H1 (cell line): Measurements from ENCODE around the gene IQCH. TPM values are rescaled to one million over a fixed set of nuclear protein-coding genes. Genes with fewer than 3 reads are reported as not detected.
"Not testable (repeated sequence)": the region's sequence is repeated elsewhere in the genome, so short reads cannot be mapped to it uniquely, and the experiment has no call there.

ENCODE experiments used
- CTCF ChIA-PET: fragments of 300-600 bp; sonication (Branson Sonifier 250); formaldehyde crosslinking; loops from one replicate; lab custom pipeline; 2021; ENCODE audit not compliant: partially characterized antibody; lab: Charles Lee
- POLR2A ChIA-PET: fragments of 300-600 bp; sonication (Branson Sonifier 250); formaldehyde crosslinking; loops from one replicate; lab custom pipeline; 2021; ENCODE audit warnings: inconsistent platforms; ENCODE audit not compliant: partially characterized antibody; lab: Charles Lee
- DNase-seq, 2 experiments: peaks; one replicate each; pipeline versions ENCODE4 v3.0.0 to v3.0.0-alpha.2; 2010 to 2022; ENCODE audit warnings: low spot score in 2 of 2, low read depth in 1 of 2, mixed read lengths in 1 of 2
- FAIRE-seq: peaks from 2 replicates; lab custom pipeline; 2011; peaks lifted over from hg19 to GRCh38; lab: Jason Lieb, UNC
- H2AFZ ChIP-seq: 2 replicates; pipeline ENCODE4 v1.8.1; 2012; ENCODE audit warnings: low read length, inconsistent platforms
- H2AK5ac ChIP-seq: 2 replicates; pipeline ENCODE4 v1.6.1; 2013; ENCODE audit warnings: low read depth, low read length
- H2BK120ac ChIP-seq: replicated peaks from 2 replicates; pipeline ENCODE3; 2013; ENCODE audit warnings: low read depth, low read length, inconsistent platforms
- H2BK12ac ChIP-seq: 2 replicates; pipeline ENCODE4 v1.6.1; 2013; ENCODE audit warnings: low read depth, low read length
- H2BK15ac ChIP-seq: 2 replicates; pipeline ENCODE4 v1.6.1; 2013; ENCODE audit warnings: low read length
- H2BK20ac ChIP-seq: 2 replicates; pipeline ENCODE4 v1.6.1; 2013; ENCODE audit warnings: low read length
- H2BK5ac ChIP-seq: 2 replicates; pipeline ENCODE4 v1.6.1; 2013; ENCODE audit warnings: low read depth, low read length
- H3K14ac ChIP-seq: 2 replicates; pipeline ENCODE4 v1.6.1; 2013; ENCODE audit warnings: inconsistent platforms; ENCODE audit not compliant: insufficient read length
- H3K18ac ChIP-seq: 2 replicates; pipeline ENCODE4 v1.6.1; 2013; ENCODE audit warnings: low read length; ENCODE audit errors: extremely low read depth
- H3K23ac ChIP-seq: 2 replicates; pipeline ENCODE4 v1.6.1; 2013; ENCODE audit warnings: inconsistent platforms; ENCODE audit not compliant: insufficient read length
- H3K23me2 ChIP-seq: 2 replicates; pipeline ENCODE4 v1.6.1; 2013; ENCODE audit warnings: low read depth, low read length
- H3K27ac ChIP-seq: 2 replicates; pipeline ENCODE4 v1.6.1; 2011; ENCODE audit warnings: low read depth, low read length, inconsistent platforms
- H3K27me3 ChIP-seq, 4 experiments: replicated peaks in 1 of 4; 1 replicate in 1 of 4; 2 replicates in 3 of 4; pipeline versions ENCODE4 v1.6.1 to v1.8.1; 2011 to 2013; ENCODE audit warnings: low read length in 3 of 4, mild to moderate bottlenecking in 3 of 4, inconsistent platforms in 2 of 4, mixed read lengths in 2 of 4, moderate library complexity in 1 of 4; ENCODE audit not compliant: control insufficient read depth in 3 of 4, insufficient read depth in 3 of 4; ENCODE audit errors: extremely low read depth in 1 of 4
- H3K36me3 ChIP-seq, 4 experiments: 2 replicates each; pipeline versions ENCODE4 v1.6.1 to v1.8.1; 2011 to 2013; ENCODE audit warnings: mild to moderate bottlenecking in 4 of 4, low read length in 3 of 4, moderate library complexity in 2 of 4, control low read depth in 1 of 4, inconsistent platforms in 1 of 4; ENCODE audit not compliant: insufficient read depth in 4 of 4, control insufficient read depth in 2 of 4
- H3K4ac ChIP-seq: replicated peaks from 2 replicates; pipeline ENCODE3; 2013; ENCODE audit warnings: low read length, low read depth, mixed read lengths, inconsistent platforms; ENCODE audit not compliant: insufficient read length
- H3K4me1 ChIP-seq, 4 experiments: replicated peaks in 1 of 4; 1 replicate in 1 of 4; 2 replicates in 3 of 4; pipeline versions ENCODE4 v1.6.1 to v1.8.1; 2011 to 2013; ENCODE audit warnings: low read length in 3 of 4, inconsistent platforms in 2 of 4, mixed read lengths in 1 of 4; ENCODE audit not compliant: insufficient read depth in 4 of 4, control insufficient read depth in 3 of 4
- H3K4me2 ChIP-seq, 2 experiments: 2 replicates each; pipeline versions ENCODE4 v1.6.1 to v1.8.1; 2011 to 2013; ENCODE audit warnings: low read depth in 2 of 2, low read length in 2 of 2, control low read depth in 1 of 2, inconsistent platforms in 1 of 2, mild to moderate bottlenecking in 1 of 2; ENCODE audit not compliant: insufficient read depth in 1 of 2
- H3K4me3 ChIP-seq, 4 experiments: fragments of 200-600, 300-600 bp in 1 of 4; sonication (generic), shearing (Covaris generic), sonication (Bioruptor Twin) in 1 of 4; 2 replicates each; pipeline versions ENCODE4 v1.5.1 to v1.8.1; 2011 to 2016; ENCODE audit warnings: low read length in 4 of 4, low read depth in 3 of 4, control low read depth in 2 of 4, inconsistent platforms in 2 of 4, mild to moderate bottlenecking in 2 of 4, mixed read lengths in 1 of 4, moderate library complexity in 1 of 4; ENCODE audit not compliant: insufficient read depth in 2 of 4; ENCODE audit errors: extremely low read depth in 1 of 4
- H3K56ac ChIP-seq: replicated peaks from 2 replicates; pipeline ENCODE3; 2013; ENCODE audit warnings: low read depth, mild to moderate bottlenecking, mixed read lengths, low read length, inconsistent platforms; ENCODE audit not compliant: insufficient read length
- H3K79me1 ChIP-seq: 2 replicates; pipeline ENCODE4 v1.6.1; 2013; ENCODE audit warnings: low read depth, low read length, control low read depth
- H3K79me2 ChIP-seq, 2 experiments: 2 replicates each; pipeline versions ENCODE4 v1.6.1 to v1.8.1; 2012 to 2013; ENCODE audit warnings: low read length in 2 of 2, mild to moderate bottlenecking in 2 of 2, inconsistent platforms in 1 of 2; ENCODE audit not compliant: insufficient read depth in 2 of 2, control insufficient read depth in 1 of 2
- H3K9ac ChIP-seq, 4 experiments: replicated peaks in 1 of 4; 1 replicate in 1 of 4; 2 replicates in 3 of 4; pipeline versions ENCODE4 v1.6.1 to v1.8.1; 2011 to 2013; ENCODE audit warnings: low read depth in 3 of 4, low read length in 3 of 4, control low read depth in 2 of 4, mild to moderate bottlenecking in 2 of 4, moderate library complexity in 2 of 4, inconsistent platforms in 1 of 4; ENCODE audit errors: extremely low read depth in 1 of 4
- H3K9me3 ChIP-seq, 2 experiments: 2 replicates each; pipeline versions ENCODE4 v1.6.1 to v1.8.1; 2012 to 2013; ENCODE audit warnings: mild to moderate bottlenecking in 2 of 2, moderate library complexity in 2 of 2, control low read depth in 1 of 2, inconsistent platforms in 1 of 2, low read depth in 1 of 2, low read length in 1 of 2, mixed read lengths in 1 of 2; ENCODE audit not compliant: insufficient read depth in 2 of 2
- H4K20me1 ChIP-seq, 2 experiments: replicated peaks in 1 of 2; 2 replicates each; pipeline versions ENCODE3 to v1.8.1; 2011 to 2013; ENCODE audit warnings: inconsistent platforms in 2 of 2, low read length in 2 of 2, mild to moderate bottlenecking in 1 of 2; ENCODE audit not compliant: insufficient read depth in 2 of 2, control insufficient read depth in 1 of 2
- H4K5ac ChIP-seq: 2 replicates; pipeline ENCODE4 v1.6.1; 2013; ENCODE audit warnings: low read length, low read depth, mixed read lengths, inconsistent platforms; ENCODE audit not compliant: insufficient read length
- H4K8ac ChIP-seq: 2 replicates; pipeline ENCODE4 v1.8.0; 2013; ENCODE audit warnings: mild to moderate bottlenecking, moderate library complexity, low read length, inconsistent platforms; ENCODE audit not compliant: insufficient read depth; ENCODE audit errors: extremely low read depth
- H4K91ac ChIP-seq: replicated peaks from 2 replicates; pipeline ENCODE3; 2013; ENCODE audit warnings: low read length, mixed read lengths, inconsistent platforms; ENCODE audit not compliant: insufficient read length
- WGBS, 2 experiments: shearing (Covaris generic) in 1 of 2; methylation state at CpG; one replicate each; pipeline versions ENCODE4 v1.1.6 to v1.1.7; 2013 to 2015; ENCODE audit warnings: low lambda C conversion rate in 2 of 2, mixed read lengths in 2 of 2, inconsistent platforms in 1 of 2, low coverage in 1 of 2, missing lambda C conversion rate in 1 of 2; ENCODE audit not compliant: insufficient replicate concordance in 2 of 2, insufficient coverage in 1 of 2, insufficient read length in 1 of 2; ENCODE audit errors: extremely low coverage in 1 of 2, missing lambda C conversion rate in 1 of 2; 5-methylcytosine and 5-hydroxymethylcytosine counted together
- polyA plus RNA-seq, 7 experiments: library from polyadenylated mRNA; depleted of rRNA in 3 of 7; stranded (reverse) in 5 of 7; unstranded in 2 of 7; fragments of >200 nt in 5 of 7; fragments of 200-250 nt in 2 of 7; gene quantifications; 1 replicate in 5 of 7; 2 replicates in 1 of 7; 4 replicates in 1 of 7; pipeline versions ENCODE4 v1.2.1 to v1.2.3, GENCODE V29; 2011 to 2013; ENCODE audit warnings: missing spikeins in 2 of 7, mixed read lengths in 2 of 7
- total RNA-seq: library from RNA; stranded (reverse); fragmentation: NEBNext Ultra II Directional; extraction: Animal tissue kit (Norgen Biotek cat#: 25700); gene quantifications from 2 replicates; pipeline ENCODE4 v1.2.1, GENCODE V29; 2021

Gene IQCH
- total and polyA plus RNA-seq, 2 of the 8 experiments (the other 6 are each of a cell fraction or from before 2014, with no cell fraction given), result 0.60 to 1.9 TPM

GRCh38 chr15:67285625-67286024 lies 31.0 kb downstream of the IQCH start:
- H3K56ac ChIP-seq, H3K9me3 ChIP-seq, H3K79me2 ChIP-seq, H2BK15ac ChIP-seq, H3K79me1 ChIP-seq, H3K4me1 ChIP-seq, H3K27ac ChIP-seq, H2AK5ac ChIP-seq, H3K23me2 ChIP-seq, H2BK5ac ChIP-seq, CTCF ChIA-PET, H3K18ac ChIP-seq, DNase-seq, H3K36me3 ChIP-seq, H4K20me1 ChIP-seq, H3K4ac ChIP-seq, H3K4me2 ChIP-seq, H3K23ac ChIP-seq, H3K27me3 ChIP-seq, H4K8ac ChIP-seq, H2BK120ac ChIP-seq, H2BK12ac ChIP-seq, FAIRE-seq, H3K4me3 ChIP-seq, H3K14ac ChIP-seq, H2BK20ac ChIP-seq, H4K5ac ChIP-seq, H3K9ac ChIP-seq, H4K91ac ChIP-seq, H2AFZ ChIP-seq: not testable (repeated sequence)
- POLR2A ChIA-PET, result interaction anchor here (0.7 kb wide), 1 partner anchor 243 kb away, joined by 3 read pairs; no protein-coding TSS in a partner anchor

- H3K27me3 ChIP-seq, H2BK120ac ChIP-seq, H3K27ac ChIP-seq, H4K91ac ChIP-seq, H4K8ac ChIP-seq, H3K36me3 ChIP-seq, H4K20me1 ChIP-seq, H3K4me1 ChIP-seq, H3K4me2 ChIP-seq, H3K23ac ChIP-seq, H2BK12ac ChIP-seq, FAIRE-seq, H4K5ac ChIP-seq, H2BK5ac ChIP-seq, H3K9me3 ChIP-seq, DNase-seq, H3K79me1 ChIP-seq, H3K14ac ChIP-seq, H3K79me2 ChIP-seq, POLR2A ChIA-PET, H3K23me2 ChIP-seq, H3K4ac ChIP-seq, H2AK5ac ChIP-seq, H2AFZ ChIP-seq, H2BK20ac ChIP-seq, H2BK15ac ChIP-seq, H3K9ac ChIP-seq, H3K56ac ChIP-seq, H3K4me3 ChIP-seq, CTCF ChIA-PET, H3K18ac ChIP-seq: not testable (repeated sequence)
- WGBS, 2 experiments, result 94% methylated on average over 6 of the region's 6 CpGs; no CpG with 5 or more reads in 1 of the 2 experiments
Observed at GRCh38 chr15:67286400-67286799, 31.8 kb downstream of the IQCH start.
